Ascending aorta (tissue), 2 donors: Measurements from ENCODE around the gene SPRED3. TPM values are rescaled to one million over a fixed set of nuclear protein-coding genes. Genes with fewer than 3 reads are reported as not detected.

Source experiments
- DNase-seq, 2 donors: peaks; one replicate each; pipeline ENCODE4 v3.0.0-alpha.2; 2019; ENCODE audit warnings: low spot score in 2 of 2
- H3K27ac ChIP-seq, 2 donors: fragments of 200-600 bp; sonication (generic); one replicate each; pipeline ENCODE4 v1.5.1; 2016 to 2017; ENCODE audit warnings: mild to moderate bottlenecking in 1 of 2
- H3K27me3 ChIP-seq: fragments of 200-600 bp; sonication (generic); one replicate; pipeline ENCODE4 v1.5.1; 2017
- H3K36me3 ChIP-seq, 2 donors: fragments of 200-600 bp; sonication (generic); one replicate each; pipeline ENCODE4 v1.5.1; 2016
- H3K4me1 ChIP-seq, 2 donors: fragments of 200-600 bp; sonication (generic); one replicate each; pipeline ENCODE4 v1.5.1; 2016 to 2017; ENCODE audit warnings: mild to moderate bottlenecking in 1 of 2
- H3K4me3 ChIP-seq, 2 donors: fragments of 200-600 bp; sonication (generic); one replicate each; pipeline ENCODE4 v1.5.1; 2016 to 2017; ENCODE audit warnings: mild to moderate bottlenecking in 1 of 2
- H3K9me3 ChIP-seq, 2 donors: fragments of 200-600 bp; sonication (generic); one replicate each; pipeline ENCODE4 v1.5.1; 2016
- intact Hi-C: fragments of 100-400 bp; cut with DNase I; formaldehyde crosslinking; loops from one replicate; pipeline ENCODE4 v1.15.1; 2023
- total RNA-seq: library from RNA; depleted of rRNA; stranded (reverse); fragments of >200 nt; gene quantifications from one replicate; pipeline ENCODE4 v1.1.0, GENCODE V29; 2016
- TF ChIP-seq, protein P1 (sequence below), 3 experiments: fragments of 200-600 bp in 2 of 3; fragments of 450-650 bp in 1 of 3; sonication (generic) in 2 of 3; IDR thresholded peaks; one replicate each; pipeline ENCODE4 v1.5.1; 2016 to 2019; ENCODE audit warnings: antibody characterized with exemption in 3 of 3, mild to moderate bottlenecking in 1 of 3, moderate library complexity in 1 of 3

SPRED3 gene
- total RNA-seq, 1 donor from 2014 or later: 18.3 TPM

DNA sequence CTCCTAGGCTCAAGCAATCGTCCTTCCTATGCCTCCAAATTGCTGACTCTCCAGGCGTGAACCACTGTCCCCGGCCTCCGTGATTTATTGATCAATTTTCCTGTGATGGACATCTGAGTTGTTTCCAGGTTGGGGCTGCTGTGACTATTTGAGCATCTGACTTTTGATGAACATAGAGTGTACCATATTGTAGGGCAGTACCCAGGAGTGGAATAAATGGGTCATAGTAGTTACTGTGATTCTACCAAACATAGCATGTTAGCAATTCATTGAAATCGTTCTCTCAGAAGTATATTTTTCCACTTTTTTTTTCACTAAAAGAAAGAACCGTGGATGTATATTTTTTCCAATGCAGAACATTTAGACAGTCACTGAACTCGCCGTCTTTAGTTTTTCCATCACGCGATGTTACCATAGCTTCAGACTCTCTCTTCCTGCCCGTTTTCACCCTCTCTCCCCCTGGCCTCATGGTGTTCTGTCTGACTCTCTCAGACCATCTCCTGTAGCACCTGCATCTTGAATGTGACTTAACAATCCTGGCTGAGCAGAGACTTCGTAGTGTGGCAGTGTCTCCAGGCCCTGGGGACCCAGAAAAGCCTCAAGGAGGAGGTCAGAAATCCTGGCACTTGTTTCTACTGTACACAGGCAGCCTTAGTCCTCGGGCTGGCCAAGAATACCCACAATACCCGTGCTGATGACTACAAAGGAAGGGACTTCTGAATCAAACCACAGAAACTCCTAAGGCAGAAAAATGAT, 40.7 kb downstream of the SPRED3 start:
- H3K4me3 ChIP-seq: no peak overlapping the region
- H3K9me3 ChIP-seq: no peaks in the 10 kb centered on the region
- H3K36me3 ChIP-seq: no peaks in the 10 kb centered on the region
- TF ChIP-seq, protein P1, sequence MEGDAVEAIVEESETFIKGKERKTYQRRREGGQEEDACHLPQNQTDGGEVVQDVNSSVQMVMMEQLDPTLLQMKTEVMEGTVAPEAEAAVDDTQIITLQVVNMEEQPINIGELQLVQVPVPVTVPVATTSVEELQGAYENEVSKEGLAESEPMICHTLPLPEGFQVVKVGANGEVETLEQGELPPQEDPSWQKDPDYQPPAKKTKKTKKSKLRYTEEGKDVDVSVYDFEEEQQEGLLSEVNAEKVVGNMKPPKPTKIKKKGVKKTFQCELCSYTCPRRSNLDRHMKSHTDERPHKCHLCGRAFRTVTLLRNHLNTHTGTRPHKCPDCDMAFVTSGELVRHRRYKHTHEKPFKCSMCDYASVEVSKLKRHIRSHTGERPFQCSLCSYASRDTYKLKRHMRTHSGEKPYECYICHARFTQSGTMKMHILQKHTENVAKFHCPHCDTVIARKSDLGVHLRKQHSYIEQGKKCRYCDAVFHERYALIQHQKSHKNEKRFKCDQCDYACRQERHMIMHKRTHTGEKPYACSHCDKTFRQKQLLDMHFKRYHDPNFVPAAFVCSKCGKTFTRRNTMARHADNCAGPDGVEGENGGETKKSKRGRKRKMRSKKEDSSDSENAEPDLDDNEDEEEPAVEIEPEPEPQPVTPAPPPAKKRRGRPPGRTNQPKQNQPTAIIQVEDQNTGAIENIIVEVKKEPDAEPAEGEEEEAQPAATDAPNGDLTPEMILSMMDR (IDR thresholded peaks at IDR 0.05): no peak
- DNase-seq: no peak
- intact Hi-C loops: no loop called here
- H3K4me1 ChIP-seq: no peaks in the 10 kb centered on the region
- no peak overlapping the region for H3K27ac ChIP-seq
- peaks cover 5% of the 10 kb centered on the region for H3K27me3 ChIP-seq

DNA sequence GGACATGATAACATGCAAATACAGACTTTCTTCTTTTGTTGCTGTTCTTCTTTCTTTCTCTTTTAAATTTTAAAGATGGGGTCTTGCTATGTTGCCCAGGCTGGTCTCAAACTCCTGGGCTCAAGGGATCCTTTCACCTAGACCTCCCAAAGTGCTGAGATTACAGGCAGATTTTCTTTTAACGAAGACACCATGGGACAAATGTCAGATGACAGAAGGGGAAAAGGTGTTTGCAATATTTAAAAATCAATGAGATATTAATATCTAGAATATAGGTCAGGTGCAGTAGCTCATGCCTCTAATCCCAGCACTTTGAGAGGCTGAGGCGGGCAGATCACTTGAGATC, 41.3 kb downstream of the SPRED3 start:
- Histone ChIP-seq H3K27me3 (peaks cover 8% of the 10 kb centered on the region), H3K27ac (no peak overlapping the region), H3K4me1 (no peaks in the 10 kb centered on the region), H3K4me3 (no peak overlapping the region), H3K9me3 (no peaks in the 10 kb centered on the region), H3K36me3 (no peaks in the 10 kb centered on the region)
- intact Hi-C loops: no loop called here
- TF ChIP-seq, protein P1 (IDR thresholded peaks at IDR 0.05): no peak
- no peak for DNase-seq

DNA sequence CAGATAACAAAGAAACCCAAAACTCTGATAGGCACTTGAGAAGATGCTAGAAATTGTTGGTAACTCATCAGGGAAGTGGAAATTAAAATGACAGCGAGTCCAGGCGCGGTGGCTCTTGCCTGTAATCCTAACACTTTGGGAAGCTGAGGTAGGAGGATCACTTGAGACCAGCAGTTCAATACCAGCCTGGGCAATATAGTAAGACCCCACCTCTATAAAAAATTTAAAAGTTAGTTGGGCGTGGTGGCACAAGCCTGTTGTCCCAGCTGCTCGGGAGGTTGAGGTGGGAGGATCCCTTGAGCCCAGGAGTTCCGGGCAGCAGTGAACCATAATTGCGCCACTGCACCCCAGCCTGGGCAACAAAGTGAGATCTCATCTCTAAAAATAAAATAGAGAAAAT, 42.4 kb downstream of the SPRED3 start:
- no peaks in the 10 kb centered on the region for H3K4me1 ChIP-seq
- no peak overlapping the region for H3K4me3 ChIP-seq
- TF ChIP-seq, protein P1 (IDR thresholded peaks at IDR 0.05): no peak
- no peaks in the 10 kb centered on the region for H3K36me3 ChIP-seq
- no peak for DNase-seq
- H3K27me3 ChIP-seq: peaks cover 9% of the 10 kb centered on the region
- intact Hi-C loops: no loop called here
- no peaks in the 10 kb centered on the region for H3K9me3 ChIP-seq
- H3K27ac ChIP-seq: no peak overlapping the region

DNA sequence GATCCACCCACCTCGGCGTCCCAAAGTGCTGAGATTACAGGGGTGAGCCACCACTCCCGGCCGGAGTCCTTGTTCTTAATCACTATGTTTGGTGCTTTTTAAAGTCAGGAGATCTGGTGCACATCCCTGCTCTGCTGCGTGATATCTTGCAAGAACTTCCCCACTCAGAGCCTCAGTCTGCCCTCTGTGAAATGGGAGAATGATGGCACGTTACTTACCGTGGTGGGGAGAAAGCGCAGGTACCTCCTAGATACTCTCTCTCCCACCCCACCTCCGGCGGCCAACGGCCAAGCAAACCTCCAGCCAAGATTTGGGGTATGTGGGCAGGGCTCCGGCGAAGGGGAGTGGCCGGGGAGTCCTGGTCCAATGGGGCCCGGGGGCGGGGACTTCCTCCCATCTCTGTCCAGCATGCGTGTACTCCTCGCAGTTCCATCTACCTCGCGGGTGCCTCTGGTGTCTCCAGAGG, 44.8 kb downstream of the SPRED3 start, which contains the start of gene RYR1:
TSS of gene RYR1 (plus strand) at position 424 of the 466 bp plus-strand sequence. CDS start 139 bp downstream, outside the sequence.
- intact Hi-C loops: no loop called here
- H3K4me3 ChIP-seq: peak within 1 kb of the TSS in 1 of 2 donors; percentile 26
- H3K36me3 ChIP-seq: no peaks in the 10 kb centered on the region
- H3K4me1 ChIP-seq: no peaks in the 10 kb centered on the region
- TF ChIP-seq, protein P1 (IDR thresholded peaks at IDR 0.05): no peak
- DNase-seq: peak in 1 of 2 donors; percentile 67
- peaks cover 9% of the 10 kb centered on the region for H3K27me3 ChIP-seq
- H3K27ac ChIP-seq: no peak within 1 kb of the TSS
- H3K9me3 ChIP-seq: no peaks in the 10 kb centered on the region

DNA sequence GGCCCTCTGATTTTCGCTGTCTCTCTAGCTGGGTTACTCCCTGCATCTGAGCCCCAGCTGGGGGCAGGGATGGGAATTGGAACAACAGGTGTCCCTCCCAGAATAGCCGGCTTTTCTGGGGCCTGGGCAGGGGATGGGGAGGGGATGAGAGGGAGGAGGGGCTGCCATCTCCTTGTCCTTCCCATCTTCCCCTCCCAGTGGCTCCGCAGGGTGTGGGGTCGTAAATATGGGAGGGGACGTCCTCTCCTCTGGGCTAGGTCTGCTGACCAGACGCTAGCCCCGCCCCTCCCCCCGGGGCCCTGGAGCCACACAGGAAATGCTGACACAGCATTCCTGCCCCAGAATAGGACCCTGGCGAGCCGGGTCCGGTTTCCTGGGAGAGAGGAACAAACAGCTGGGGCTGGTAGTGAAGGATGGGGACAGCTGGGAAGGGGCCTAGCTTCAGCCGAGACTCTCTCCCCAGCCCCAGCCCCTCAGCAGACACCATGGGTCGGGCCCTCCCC, 46.1 kb downstream of the SPRED3 start:
- Histone ChIP-seq H3K36me3 (no peaks in the 10 kb centered on the region), H3K4me3 (peak overlapping the region in 1 of 2 donors; percentile 12), H3K27me3 (peaks cover 9% of the 10 kb centered on the region), H3K4me1 (no peaks in the 10 kb centered on the region), H3K27ac (no peak overlapping the region), H3K9me3 (no peaks in the 10 kb centered on the region)
- no peak for DNase-seq
- intact Hi-C loops: no loop called here
- TF ChIP-seq, protein P1 (IDR thresholded peaks at IDR 0.05): no peak
